ENCODE measurements around the gene NUDT8. TPM values are rescaled to one million over a fixed set of nuclear protein-coding genes. Genes with fewer than 3 reads are reported as not detected.
A peak's percentile ranks its signal among the peaks of the same experiment; 100 is the strongest.

The NUDT8 gene
- total and polyA plus RNA-seq, 2 experiments from 2014 or later = 4.1 to 4.8 TPM

GRCh38 chr11:67613313-67613959, 16.3 kb downstream of the NUDT8 start:
- in situ Hi-C loops (cut with MboI) = no loop called here
- H3F3A ChIP-seq (ENCODE audit: insufficient read depth) = no peaks in the 10 kb centered on the region
- no peak overlapping the region for H3K27ac ChIP-seq
- no peaks in the 10 kb centered on the region for H3K4me1 ChIP-seq (ENCODE audit: insufficient read depth)
- no peak for TF ChIP-seq EZH2phosphoT487 (IDR thresholded peaks at IDR 0.05; ENCODE audit: insufficient read depth, low read depth)
- TF ChIP-seq EZH2 (IDR thresholded peaks at IDR 0.05; ENCODE audit: insufficient read depth, poor library complexity, severe bottlenecking) = no peak
- H3K9ac ChIP-seq = no peak overlapping the region
- no peak for DNase-seq
- no peaks in the 10 kb centered on the region for H4K20me1 ChIP-seq (ENCODE audit: insufficient read depth)
- peak overlapping the region; percentile 39; the same call in 1 of the 2 replicates for H3K4me3 ChIP-seq
- no peak overlapping the region for H3K4me2 ChIP-seq (ENCODE audit: unreplicated experiment)
- no peaks in the 10 kb centered on the region for H3K9me2 ChIP-seq (ENCODE audit: insufficient read depth)
- no peaks in the 10 kb centered on the region for H3K9me3 ChIP-seq (ENCODE audit: low read depth)
- no peaks in the 10 kb centered on the region; the same call in 1 of the 2 replicates for H3K36me3 ChIP-seq (ENCODE audit: low read depth)
- peaks cover 22% of the 10 kb centered on the region for H3K27me3 ChIP-seq (replicated peaks; ENCODE audit: insufficient read depth)
- WGBS, 2 experiments (ENCODE audit: low coverage in 1 of 2, low lambda C conversion rate in 2 of 2, missing lambda C conversion rate in 2 of 2) = 85 to 89% methylated on average over 17 of the region's 17 CpGs
- H2AFZ ChIP-seq = peak overlapping the region; percentile 34; the same call in 1 of the 2 replicates
- H3K79me2 ChIP-seq (ENCODE audit: insufficient read depth) = peaks cover 5% of the 10 kb centered on the region; the same call in 1 of the 2 replicates

GRCh38 chr11:67612751-67613150, 17.0 kb downstream of the NUDT8 start:
- Histone ChIP-seq H2AFZ (no peak overlapping the region), H3K36me3 (ENCODE audit: low read depth) (no peaks in the 10 kb centered on the region; the same call in 1 of the 2 replicates), H3K9me2 (ENCODE audit: insufficient read depth) (no peaks in the 10 kb centered on the region), H3K4me3 (no peak overlapping the region), H3K27me3 (replicated peaks; ENCODE audit: insufficient read depth) (peaks cover 15% of the 10 kb centered on the region), H3K9me3 (ENCODE audit: low read depth) (no peaks in the 10 kb centered on the region), H3K4me1 (ENCODE audit: insufficient read depth) (peaks cover 2% of the 10 kb centered on the region; the same call in 1 of the 2 replicates), H4K20me1 (ENCODE audit: insufficient read depth) (no peaks in the 10 kb centered on the region), H3F3A (ENCODE audit: insufficient read depth) (no peaks in the 10 kb centered on the region), H3K4me2 (ENCODE audit: unreplicated experiment) (no peak overlapping the region), H3K79me2 (ENCODE audit: insufficient read depth) (peaks cover 12% of the 10 kb centered on the region), H3K27ac (no peak overlapping the region), H3K9ac (no peak overlapping the region)
- in situ Hi-C loops (cut with MboI) = no loop called here
- 76 to 81% methylated on average over 12 to 13 of the region's 13 CpGs for WGBS, 2 experiments (ENCODE audit: low coverage in 1 of 2, low lambda C conversion rate in 2 of 2, missing lambda C conversion rate in 2 of 2)
- no peak for DNase-seq
- no peak for TF ChIP-seq EZH2phosphoT487 (IDR thresholded peaks at IDR 0.05; ENCODE audit: insufficient read depth, low read depth)
- no peak for TF ChIP-seq EZH2 (IDR thresholded peaks at IDR 0.05; ENCODE audit: insufficient read depth, poor library complexity, severe bottlenecking)

- in situ Hi-C loops (cut with MboI) = no loop called here
- no peaks in the 10 kb centered on the region; the same call in 1 of the 2 replicates for H3K36me3 ChIP-seq (ENCODE audit: low read depth)
- H3K79me2 ChIP-seq (ENCODE audit: insufficient read depth) = peaks cover 20% of the 10 kb centered on the region
- H3K9me3 ChIP-seq (ENCODE audit: low read depth) = no peaks in the 10 kb centered on the region
- no peak overlapping the region for H3K4me2 ChIP-seq (ENCODE audit: unreplicated experiment)
- H3K4me3 ChIP-seq = no peak overlapping the region
- peaks cover 7% of the 10 kb centered on the region for H3K27me3 ChIP-seq (replicated peaks; ENCODE audit: insufficient read depth)
- TF ChIP-seq EZH2 (IDR thresholded peaks at IDR 0.05; ENCODE audit: insufficient read depth, poor library complexity, severe bottlenecking) (no peak), EZH2phosphoT487 (IDR thresholded peaks at IDR 0.05; ENCODE audit: insufficient read depth, low read depth) (no peak)
- H3K9me2 ChIP-seq (ENCODE audit: insufficient read depth) = no peaks in the 10 kb centered on the region
- no peaks in the 10 kb centered on the region for H4K20me1 ChIP-seq (ENCODE audit: insufficient read depth)
- H3K4me1 ChIP-seq (ENCODE audit: insufficient read depth) = peaks cover 5% of the 10 kb centered on the region; the same call in 1 of the 2 replicates
- H2AFZ ChIP-seq = no peak overlapping the region
- no peak overlapping the region for H3K9ac ChIP-seq
- 89 to 92% methylated on average over 31 to 37 of the region's 37 CpGs for WGBS, 2 experiments (ENCODE audit: low coverage in 1 of 2, low lambda C conversion rate in 2 of 2, missing lambda C conversion rate in 2 of 2)
- no peak overlapping the region for H3K27ac ChIP-seq
- no peak for DNase-seq
- H3F3A ChIP-seq (ENCODE audit: insufficient read depth) = no peaks in the 10 kb centered on the region
Observed at GRCh38 chr11:67611704-67612587, 17.8 kb downstream of the NUDT8 start.

GRCh38 chr11:67611165-67611564, 18.6 kb downstream of the NUDT8 start:
- Histone ChIP-seq H3K9me3 (ENCODE audit: low read depth) (no peaks in the 10 kb centered on the region), H3K9ac (no peak overlapping the region), H2AFZ (no peak overlapping the region), H3K4me1 (ENCODE audit: insufficient read depth) (peaks cover 5% of the 10 kb centered on the region; the same call in 1 of the 2 replicates), H4K20me1 (ENCODE audit: insufficient read depth) (no peaks in the 10 kb centered on the region), H3K36me3 (ENCODE audit: low read depth) (no peaks in the 10 kb centered on the region; the same call in 1 of the 2 replicates), H3K4me2 (ENCODE audit: unreplicated experiment) (no peak overlapping the region), H3K4me3 (no peak overlapping the region), H3K79me2 (ENCODE audit: insufficient read depth) (peaks cover 22% of the 10 kb centered on the region), H3K27ac (no peak overlapping the region), H3F3A (ENCODE audit: insufficient read depth) (no peaks in the 10 kb centered on the region), H3K9me2 (ENCODE audit: insufficient read depth) (no peaks in the 10 kb centered on the region), H3K27me3 (replicated peaks; ENCODE audit: insufficient read depth) (peaks cover 6% of the 10 kb centered on the region; the same call in 1 of the 2 replicates)
- WGBS, 2 experiments (ENCODE audit: low coverage in 1 of 2, low lambda C conversion rate in 2 of 2, missing lambda C conversion rate in 2 of 2) = 90 to 92% methylated on average over 8 to 14 of the region's 14 CpGs
- TF ChIP-seq EZH2 (IDR thresholded peaks at IDR 0.05; ENCODE audit: insufficient read depth, poor library complexity, severe bottlenecking) (no peak), EZH2phosphoT487 (IDR thresholded peaks at IDR 0.05; ENCODE audit: insufficient read depth, low read depth) (no peak)
- no peak for DNase-seq
- in situ Hi-C loops (cut with MboI) = no loop called here
